DMS114 treated with DMSO at 0.1 percent for 48 hours (cell line): ENCODE data around the gene LYPD6B.

Experiments used
- DNase-seq: peaks from one replicate; lab custom pipeline; 2025; ENCODE audit not compliant: unreplicated experiment; lab: John Stamatoyannopoulos, UW

Gene LYPD6B

DNA sequence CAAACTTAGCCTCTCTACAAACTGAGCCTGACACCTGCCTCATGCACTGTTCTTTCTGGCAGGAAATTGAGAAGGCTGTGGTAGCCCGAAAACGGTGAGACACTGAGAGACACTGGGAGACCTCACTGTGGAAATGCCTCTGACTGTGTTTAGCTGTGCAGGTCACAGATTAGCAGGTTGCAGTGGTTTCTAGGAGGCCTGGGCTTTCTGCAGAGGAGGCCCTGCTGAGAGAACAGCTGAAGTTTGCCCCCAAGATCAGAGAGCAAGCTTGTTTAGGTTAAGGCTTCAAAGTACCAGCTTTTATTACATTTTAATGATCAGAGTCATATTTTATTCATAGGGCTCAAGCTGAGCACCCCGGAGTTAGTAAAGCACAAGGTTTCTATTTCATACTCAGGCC is 223.2 kb downstream of the LYPD6B start:
- no peak for DNase-seq
